ENCODE measurements around the gene DLGAP1.

DNA sequence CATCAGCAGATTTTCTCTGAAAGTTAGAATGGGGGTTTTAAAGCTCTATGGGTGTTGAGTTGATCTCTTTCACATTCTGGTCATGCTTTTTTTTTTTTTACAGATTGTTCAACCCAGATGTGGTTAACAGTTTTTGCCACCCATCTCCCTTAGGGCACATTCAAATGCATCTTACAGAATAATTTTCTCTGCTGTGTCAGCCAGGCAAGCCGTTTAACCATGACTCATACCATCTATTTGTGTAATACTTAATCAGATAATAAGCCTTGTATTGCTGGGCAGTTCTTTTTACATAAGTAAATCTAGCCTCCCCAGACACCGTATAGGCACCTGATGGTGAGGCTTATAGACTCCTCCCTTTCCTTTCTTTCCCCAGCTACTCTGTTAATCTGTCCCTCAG is 943.1 kb downstream of the DLGAP1 start:
- TF ChIP-seq POLR2A (IDR thresholded peaks at IDR 0.05; ENCODE audit: low read length) (no peak), GATA1 (IDR thresholded peaks at IDR 0.05; ENCODE audit: low read depth, low read length) (no peak)

All from erythroblast (primary cell).